ENCODE measurements around the gene MDC1.

DNA sequence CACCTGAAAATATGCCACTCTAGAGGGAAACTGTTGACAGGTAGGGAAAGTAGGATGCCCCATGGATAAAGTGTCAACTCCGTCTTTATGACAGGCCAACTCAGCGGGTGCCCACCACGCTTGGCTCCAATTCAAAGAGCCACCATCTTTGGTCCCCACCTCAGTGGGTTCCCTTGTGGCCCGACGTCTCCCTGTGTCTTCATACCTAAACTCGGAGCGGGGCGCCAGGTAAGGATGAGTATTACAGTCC is 277 bp downstream of the MDC1 start:
- TF ChIP-seq, protein P1, sequence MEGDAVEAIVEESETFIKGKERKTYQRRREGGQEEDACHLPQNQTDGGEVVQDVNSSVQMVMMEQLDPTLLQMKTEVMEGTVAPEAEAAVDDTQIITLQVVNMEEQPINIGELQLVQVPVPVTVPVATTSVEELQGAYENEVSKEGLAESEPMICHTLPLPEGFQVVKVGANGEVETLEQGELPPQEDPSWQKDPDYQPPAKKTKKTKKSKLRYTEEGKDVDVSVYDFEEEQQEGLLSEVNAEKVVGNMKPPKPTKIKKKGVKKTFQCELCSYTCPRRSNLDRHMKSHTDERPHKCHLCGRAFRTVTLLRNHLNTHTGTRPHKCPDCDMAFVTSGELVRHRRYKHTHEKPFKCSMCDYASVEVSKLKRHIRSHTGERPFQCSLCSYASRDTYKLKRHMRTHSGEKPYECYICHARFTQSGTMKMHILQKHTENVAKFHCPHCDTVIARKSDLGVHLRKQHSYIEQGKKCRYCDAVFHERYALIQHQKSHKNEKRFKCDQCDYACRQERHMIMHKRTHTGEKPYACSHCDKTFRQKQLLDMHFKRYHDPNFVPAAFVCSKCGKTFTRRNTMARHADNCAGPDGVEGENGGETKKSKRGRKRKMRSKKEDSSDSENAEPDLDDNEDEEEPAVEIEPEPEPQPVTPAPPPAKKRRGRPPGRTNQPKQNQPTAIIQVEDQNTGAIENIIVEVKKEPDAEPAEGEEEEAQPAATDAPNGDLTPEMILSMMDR (IDR thresholded peaks at IDR 0.05) = no peak
- TF ChIP-seq POLR2A (IDR thresholded peaks at IDR 0.05) = no peak
